ENCODE data around the gene SCFD2.
"Not testable (repeated sequence)": the region's sequence is repeated elsewhere in the genome, so short reads cannot be mapped to it uniquely, and the experiment has no call there.

SCFD2 gene

GRCh38 chr4:52840531-52841370, 525.1 kb downstream of the SCFD2 start:
- no peak for DNase-seq

GRCh38 chr4:52838729-52839586, 526.9 kb downstream of the SCFD2 start:
- DNase-seq = peak; percentile 35

- no peak for DNase-seq
Observed at GRCh38 chr4:52837716-52838558, 527.9 kb downstream of the SCFD2 start.

- no peak for DNase-seq
Observed at GRCh38 chr4:52836678-52837077, 529.2 kb downstream of the SCFD2 start.

GRCh38 chr4:52836120-52836519, 529.7 kb downstream of the SCFD2 start:
- no peak for DNase-seq

GRCh38 chr4:52834641-52835456, 531.0 kb downstream of the SCFD2 start:
- DNase-seq = not testable (repeated sequence)

GRCh38 chr4:52833941-52834525, 531.8 kb downstream of the SCFD2 start:
- no peak for DNase-seq

- DNase-seq = no peak
Observed at GRCh38 chr4:52825460-52826090, 540.3 kb downstream of the SCFD2 start.

GRCh38 chr4:52824603-52825459, 541.0 kb downstream of the SCFD2 start:
- DNase-seq = peak; percentile 49

GRCh38 chr4:52824270-52824602, 541.6 kb downstream of the SCFD2 start:
- no peak for DNase-seq

- no peak for DNase-seq
Observed at GRCh38 chr4:52823702-52824092, 542.2 kb downstream of the SCFD2 start.

Measured in right hindlimb (tissue), 1 donor.